CD8-positive, alpha-beta memory T cell (primary cell): Measurements from ENCODE around the gene KDM7A. TPM values are rescaled to one million over a fixed set of nuclear protein-coding genes. Genes with fewer than 3 reads are reported as not detected.

Experiments
- CTCF ChIA-PET: fragments of 350-600 bp; sonication (Branson Sonifier 250); formaldehyde crosslinking; loops from one replicate; lab custom pipeline; 2021; ENCODE audit warnings: antibody characterized with exemption; lab: Charles Lee
- POLR2A ChIA-PET: fragments of 350-600 bp; sonication (Branson Sonifier 250); formaldehyde crosslinking; loops from one replicate; lab custom pipeline; 2021; ENCODE audit warnings: antibody characterized with exemption; lab: Charles Lee
- DNase-seq, 5 donors: peaks; one replicate each; pipeline versions ENCODE4 v3.0.0 to v3.0.0-alpha.2; 2020 to 2022; ENCODE audit warnings: mixed read lengths in 1 of 5
- H3K27ac ChIP-seq: one replicate; pipeline ENCODE4 v1.7.0; 2013; ENCODE audit warnings: low read depth, mild to moderate bottlenecking, low read length, moderate library complexity
- H3K27me3 ChIP-seq: 2 replicates; pipeline ENCODE4 v1.7.0; 2013; ENCODE audit warnings: low read length, mild to moderate bottlenecking; ENCODE audit not compliant: insufficient read depth, poor library complexity, severe bottlenecking
- H3K36me3 ChIP-seq: 2 replicates; pipeline ENCODE4 v1.7.0; 2013; ENCODE audit warnings: mild to moderate bottlenecking, low read length, moderate library complexity; ENCODE audit not compliant: insufficient read depth
- H3K4me1 ChIP-seq: 2 replicates; pipeline ENCODE4 v1.7.0; 2013; ENCODE audit warnings: mild to moderate bottlenecking, low read length, moderate library complexity; ENCODE audit not compliant: insufficient read depth
- H3K4me3 ChIP-seq: 2 replicates; pipeline ENCODE4 v1.7.0; 2013; ENCODE audit warnings: mild to moderate bottlenecking, low read length
- H3K9me3 ChIP-seq: 2 replicates; pipeline ENCODE4 v1.7.0; 2013; ENCODE audit warnings: mild to moderate bottlenecking, low read length
- H3K27ac Mint-ChIP-seq, 8 donors: one replicate each; pipeline ENCODE4 v1.8.0; 2020 to 2021; ENCODE audit warnings: mixed read lengths in 8 of 8, mild to moderate bottlenecking in 6 of 8, inconsistent platforms in 3 of 8, moderate library complexity in 3 of 8
- H3K27me3 Mint-ChIP-seq, 2 donors: one replicate each; pipeline ENCODE4 v1.8.0; 2020 to 2021; ENCODE audit warnings: mixed read lengths in 2 of 2, mild to moderate bottlenecking in 1 of 2, moderate library complexity in 1 of 2
- H3K36me3 Mint-ChIP-seq, 3 donors: one replicate each; pipeline ENCODE4 v1.8.0; 2020 to 2021; ENCODE audit warnings: mixed read lengths in 3 of 3, inconsistent platforms in 1 of 3, mild to moderate bottlenecking in 1 of 3
- H3K4me1 Mint-ChIP-seq, 3 donors: one replicate each; pipeline ENCODE4 v1.8.0; 2020 to 2021; ENCODE audit warnings: mixed read lengths in 3 of 3, inconsistent platforms in 1 of 3, mild to moderate bottlenecking in 1 of 3
- H3K4me3 Mint-ChIP-seq, 7 donors: one replicate each; pipeline ENCODE4 v1.8.0; 2020 to 2021; ENCODE audit warnings: mixed read lengths in 7 of 7, mild to moderate bottlenecking in 6 of 7, moderate library complexity in 4 of 7, inconsistent platforms in 2 of 7
- H3K9me3 Mint-ChIP-seq, 5 donors: one replicate each; pipeline ENCODE4 v1.8.0; 2020 to 2022; ENCODE audit warnings: mixed read lengths in 5 of 5, mild to moderate bottlenecking in 3 of 5, moderate library complexity in 2 of 5, inconsistent platforms in 1 of 5
- polyA plus RNA-seq: library from polyadenylated mRNA; unstranded; fragments of 300-500 nt; fragmentation: Illumina TruSeq; gene quantifications from one replicate; pipeline ENCODE4 v1.2.3, GENCODE V29; 2021
- total RNA-seq, 2 experiments: library from RNA; stranded (reverse); gene quantifications; one replicate each; pipeline ENCODE4 v1.2.3, GENCODE V29; 2021

KDM7A gene
- total and polyA plus RNA-seq, 3 experiments from 2014 or later = 3.5 to 8.5 (median 8.2) TPM

- peak overlapping the region in 3 of 7 donors; percentile 6 to 79 (median 16) for H3K4me3 Mint-ChIP-seq
- H3K4me1 ChIP-seq = peaks cover 36% of the 10 kb centered on the region
- H3K36me3 ChIP-seq = no peaks in the 10 kb centered on the region
- H3K27ac Mint-ChIP-seq = peak overlapping the region in 5 of 8 donors; percentile 57 to 96 (median 78)
- no peak for DNase-seq
- no peaks in the 10 kb centered on the region for H3K27me3 ChIP-seq
- no peak overlapping the region for H3K27ac ChIP-seq
- ChIA-PET POLR2A (no interaction called here), CTCF (no interaction called here)
- no peaks in the 10 kb centered on the region for H3K9me3 Mint-ChIP-seq
- H3K4me3 ChIP-seq = no peak overlapping the region
- H3K9me3 ChIP-seq = no peaks in the 10 kb centered on the region
- peaks cover 0 to 2% of the 10 kb centered on the region in 2 donors for H3K27me3 Mint-ChIP-seq
- H3K36me3 Mint-ChIP-seq = peaks cover 0 to 43% (median 8%) of the 10 kb centered on the region in 3 donors
- peaks cover 68 to 93% (median 84%) of the 10 kb centered on the region in 3 donors for H3K4me1 Mint-ChIP-seq
Observed at GRCh38 chr7:140058517-140058916, 118.3 kb downstream of the KDM7A start.

GRCh38 chr7:140057143-140057535 is 119.6 kb downstream of the KDM7A start:
- POLR2A ChIA-PET = interaction anchor here (0.6 kb wide), 1 partner anchor 12 kb away, joined by 3 read pairs; no protein-coding TSS in a partner anchor

GRCh38 chr7:140056431-140057142 is 120.2 kb downstream of the KDM7A start:
- H3K27me3 ChIP-seq = no peaks in the 10 kb centered on the region
- Mint-ChIP-seq H3K36me3 (peaks cover 4 to 53% (median 14%) of the 10 kb centered on the region in 3 donors), H3K4me3 (no peak overlapping the region), H3K27me3 (peaks cover 0 to 2% of the 10 kb centered on the region in 2 donors), H3K27ac (peak overlapping the region in 6 of 8 donors; percentile 13 to 96 (median 44)), H3K4me1 (peaks cover 72 to 94% (median 92%) of the 10 kb centered on the region in 3 donors), H3K9me3 (no peaks in the 10 kb centered on the region)
- DNase-seq = no peak
- no peak overlapping the region for H3K4me3 ChIP-seq
- H3K9me3 ChIP-seq = no peaks in the 10 kb centered on the region
- H3K36me3 ChIP-seq = peaks cover 4% of the 10 kb centered on the region
- H3K4me1 ChIP-seq = peaks cover 31% of the 10 kb centered on the region
- ChIA-PET POLR2A (interaction anchor here (0.6 kb wide), 1 partner anchor 12 kb away, joined by 3 read pairs; no protein-coding TSS in a partner anchor), CTCF (no interaction called here)
- H3K27ac ChIP-seq = no peak overlapping the region

More at GRCh38 chr7:140057143-140057535, 119.6 kb downstream of the KDM7A start:
- Histone ChIP-seq H3K4me3 (no peak overlapping the region), H3K27me3 (no peaks in the 10 kb centered on the region), H3K9me3 (no peaks in the 10 kb centered on the region), H3K36me3 (peaks cover 4% of the 10 kb centered on the region), H3K4me1 (peaks cover 35% of the 10 kb centered on the region), H3K27ac (no peak overlapping the region)
- H3K36me3 Mint-ChIP-seq = peaks cover 3 to 48% (median 13%) of the 10 kb centered on the region in 3 donors
- peak overlapping the region in 1 of 7 donors; percentile 9 for H3K4me3 Mint-ChIP-seq
- CTCF ChIA-PET = interaction anchor here (0.9 kb wide), 1 partner anchor 251 kb away, joined by 3 read pairs; no protein-coding TSS in a partner anchor
- H3K27me3 Mint-ChIP-seq = peaks cover 0 to 2% of the 10 kb centered on the region in 2 donors
- no peaks in the 10 kb centered on the region for H3K9me3 Mint-ChIP-seq
- H3K27ac Mint-ChIP-seq = peak overlapping the region in 7 of 8 donors; percentile 8 to 96 (median 65)
- H3K4me1 Mint-ChIP-seq = peaks cover 74 to 96% (median 95%) of the 10 kb centered on the region in 3 donors
- no peak for DNase-seq

- H3K36me3 ChIP-seq = peaks cover 4% of the 10 kb centered on the region
- peaks cover 64 to 88% (median 86%) of the 10 kb centered on the region in 3 donors for H3K4me1 Mint-ChIP-seq
Observed at GRCh38 chr7:140055833-140056232, 121.0 kb downstream of the KDM7A start.

GRCh38 chr7:140054751-140055150 is 122.0 kb downstream of the KDM7A start:
- POLR2A ChIA-PET = interaction anchor here (0.8 kb wide), 1 partner anchor 8 kb away, joined by 3 read pairs; the partner anchor contains the start of gene PARP12

More at GRCh38 chr7:140055833-140056232, 121.0 kb downstream of the KDM7A start:
- no peaks in the 10 kb centered on the region for H3K27me3 ChIP-seq
- Mint-ChIP-seq H3K9me3 (no peaks in the 10 kb centered on the region), H3K27me3 (peaks cover 0 to 2% of the 10 kb centered on the region in 2 donors), H3K36me3 (peaks cover 5 to 57% (median 14%) of the 10 kb centered on the region in 3 donors), H3K4me3 (no peak overlapping the region), H3K27ac (peak overlapping the region in 6 of 8 donors; percentile 20 to 96 (median 34))
- CTCF ChIA-PET = no interaction called here
- H3K4me1 ChIP-seq = peaks cover 24% of the 10 kb centered on the region
- no peak for DNase-seq
- H3K9me3 ChIP-seq = no peaks in the 10 kb centered on the region
- POLR2A ChIA-PET = no interaction called here
- no peak overlapping the region for H3K27ac ChIP-seq
- no peak overlapping the region for H3K4me3 ChIP-seq

GRCh38 chr7:140053812-140054539 is 122.8 kb downstream of the KDM7A start:
- no peak overlapping the region for H3K4me3 ChIP-seq
- DNase-seq = no peak
- peaks cover 7 to 70% (median 18%) of the 10 kb centered on the region in 3 donors for H3K36me3 Mint-ChIP-seq
- peaks cover 4% of the 10 kb centered on the region for H3K36me3 ChIP-seq
- ChIA-PET CTCF (interaction anchor here (0.8 kb wide), 1 partner anchor 9 kb away, joined by 3 read pairs; no protein-coding TSS in a partner anchor), POLR2A (interaction anchor here (0.8 kb wide), 1 partner anchor 9 kb away, joined by 3 read pairs; the partner anchor contains the start of gene PARP12)
- H3K9me3 Mint-ChIP-seq = no peaks in the 10 kb centered on the region
- peaks cover 52 to 84% (median 83%) of the 10 kb centered on the region in 3 donors for H3K4me1 Mint-ChIP-seq
- no peaks in the 10 kb centered on the region for H3K27me3 ChIP-seq
- peak overlapping the region; percentile 12 to 76 (median 58) for H3K27ac Mint-ChIP-seq
- peak overlapping the region in 2 of 7 donors; percentile 43 to 44 for H3K4me3 Mint-ChIP-seq
- H3K9me3 ChIP-seq = no peaks in the 10 kb centered on the region
- peaks cover 5% of the 10 kb centered on the region for H3K4me1 ChIP-seq
- H3K27me3 Mint-ChIP-seq = no peaks in the 10 kb centered on the region
- no peak overlapping the region for H3K27ac ChIP-seq

More at GRCh38 chr7:140054751-140055150, 122.0 kb downstream of the KDM7A start:
- Mint-ChIP-seq H3K27ac (peak overlapping the region in 6 of 8 donors; percentile 49 to 80 (median 62)), H3K9me3 (no peaks in the 10 kb centered on the region), H3K4me3 (peak overlapping the region in 1 of 7 donors; percentile 43), H3K27me3 (no peaks in the 10 kb centered on the region), H3K4me1 (peaks cover 57 to 88% (median 85%) of the 10 kb centered on the region in 3 donors), H3K36me3 (peaks cover 7 to 66% (median 18%) of the 10 kb centered on the region in 3 donors)
- Histone ChIP-seq H3K4me1 (peaks cover 13% of the 10 kb centered on the region), H3K4me3 (no peak overlapping the region), H3K27me3 (no peaks in the 10 kb centered on the region), H3K9me3 (no peaks in the 10 kb centered on the region), H3K36me3 (peaks cover 4% of the 10 kb centered on the region), H3K27ac (no peak overlapping the region)
- CTCF ChIA-PET = interaction anchor here (0.8 kb wide), 1 partner anchor 8 kb away, joined by 3 read pairs; no protein-coding TSS in a partner anchor
- no peak for DNase-seq

- ChIA-PET CTCF (interaction anchor here (0.8 kb wide), 1 partner anchor 252 kb away, joined by 3 read pairs; no protein-coding TSS in a partner anchor), POLR2A (no interaction called here)
- DNase-seq = no peak
- Mint-ChIP-seq H3K27ac (peak overlapping the region in 2 of 8 donors; percentile 11 to 20), H3K36me3 (peaks cover 7 to 71% (median 20%) of the 10 kb centered on the region in 3 donors), H3K4me3 (no peak overlapping the region), H3K9me3 (no peaks in the 10 kb centered on the region), H3K4me1 (peaks cover 43 to 69% (median 61%) of the 10 kb centered on the region in 3 donors), H3K27me3 (peaks cover 0 to 5% of the 10 kb centered on the region in 2 donors)
- no peaks in the 10 kb centered on the region for H3K9me3 ChIP-seq
- H3K4me3 ChIP-seq = no peak overlapping the region
- peaks cover 4% of the 10 kb centered on the region for H3K36me3 ChIP-seq
- no peaks in the 10 kb centered on the region for H3K4me1 ChIP-seq
- H3K27me3 ChIP-seq = no peaks in the 10 kb centered on the region
- H3K27ac ChIP-seq = no peak overlapping the region
Observed at GRCh38 chr7:140051820-140052219, 125.0 kb downstream of the KDM7A start.
